Measurements from ENCODE around the gene DGAT2.
"Not testable (repeated sequence)": the region's sequence is repeated elsewhere in the genome, so short reads cannot be mapped to it uniquely, and the experiment has no call there.

DGAT2 gene

GRCh38 chr11:75768112-75768908 is at the start of gene DGAT2:
TSS of gene DGAT2 (plus strand) at chr11:75768778. CDS start at chr11:75768992, 214 bp downstream.
- peak; percentile 99 for DNase-seq

GRCh38 chr11:75719340-75720239 is 49.0 kb upstream of the DGAT2 start:
- no peak for DNase-seq

GRCh38 chr11:75720639-75721038 is 47.9 kb upstream of the DGAT2 start:
- no peak for DNase-seq

GRCh38 chr11:75721852-75722668 is 46.5 kb upstream of the DGAT2 start:
- DNase-seq = no peak

- no peak for DNase-seq
Observed at GRCh38 chr11:75722669-75723042, 45.9 kb upstream of the DGAT2 start.

GRCh38 chr11:75725547-75726320 is 42.8 kb upstream of the DGAT2 start:
- DNase-seq = no peak

- DNase-seq = no peak
Observed at GRCh38 chr11:75728992-75729391, 39.6 kb upstream of the DGAT2 start.

GRCh38 chr11:75731095-75731494 is 37.5 kb upstream of the DGAT2 start:
- DNase-seq = no peak

GRCh38 chr11:75733071-75733430 is 35.5 kb upstream of the DGAT2 start:
- DNase-seq = no peak

GRCh38 chr11:75733431-75734107 is 35.0 kb upstream of the DGAT2 start:
- no peak for DNase-seq

- no peak for DNase-seq
Observed at GRCh38 chr11:75734491-75735180, 33.9 kb upstream of the DGAT2 start.

- no peak for DNase-seq
Observed at GRCh38 chr11:75735181-75735845, 33.3 kb upstream of the DGAT2 start.

GRCh38 chr11:75737314-75737713 is 31.3 kb upstream of the DGAT2 start:
- DNase-seq = no peak

- DNase-seq = peak; percentile 61
Observed at GRCh38 chr11:75740681-75741080, 27.9 kb upstream of the DGAT2 start.

- DNase-seq = not testable (repeated sequence)
Observed at GRCh38 chr11:75743159-75743558, 25.4 kb upstream of the DGAT2 start.

- peak; percentile 67 for DNase-seq
Observed at GRCh38 chr11:75743711-75744563, 24.6 kb upstream of the DGAT2 start.

- no peak for DNase-seq
Observed at GRCh38 chr11:75745807-75746206, 22.8 kb upstream of the DGAT2 start.

- DNase-seq = not testable (repeated sequence)
Observed at GRCh38 chr11:75748729-75749273, 19.8 kb upstream of the DGAT2 start.

GRCh38 chr11:75754933-75755332 is 13.6 kb upstream of the DGAT2 start:
- not testable (repeated sequence) for DNase-seq
